ENCODE results near the gene NBAS.

Gene NBAS

DNA sequence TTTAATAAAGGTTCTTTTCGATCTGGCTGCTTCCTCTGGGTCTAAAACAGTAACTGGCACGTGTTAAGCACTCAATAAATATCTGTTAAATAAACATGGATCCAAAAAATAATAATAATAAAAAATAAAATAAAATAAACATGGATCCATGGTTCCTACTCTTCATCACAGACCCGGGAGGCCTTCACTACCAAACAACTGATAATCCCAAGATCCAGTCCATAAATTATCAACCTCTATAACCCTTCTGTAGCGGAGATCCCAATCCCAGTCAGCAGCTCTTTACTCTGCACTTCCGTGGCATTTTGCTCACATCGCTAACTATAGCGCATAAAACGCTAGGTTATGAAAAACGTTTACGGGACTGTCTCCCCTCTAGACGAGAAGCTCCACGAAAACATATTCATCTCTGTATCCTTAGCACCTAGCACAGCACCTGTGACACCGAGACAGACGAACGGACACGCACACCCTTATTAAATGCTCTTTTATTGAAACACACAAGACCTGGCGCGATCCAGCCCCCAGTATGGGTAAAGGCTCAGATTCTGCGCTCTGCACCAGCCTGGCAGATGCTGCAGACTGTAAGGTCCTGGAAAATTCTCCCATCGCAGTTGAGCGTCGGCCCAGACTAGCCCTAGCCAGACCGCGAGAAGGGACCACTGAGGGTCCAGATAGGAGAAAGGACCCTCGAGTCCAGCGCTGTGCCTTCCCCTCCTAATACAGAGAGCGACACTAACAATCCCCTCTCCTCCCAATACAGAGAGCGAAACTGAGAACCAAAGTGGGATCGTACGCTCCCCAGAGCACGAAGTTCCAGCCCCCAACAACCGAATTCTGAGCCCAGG is 770 bp downstream of the NBAS start:
- no peak for DNase-seq (ENCODE audit: low read depth)

DNA sequence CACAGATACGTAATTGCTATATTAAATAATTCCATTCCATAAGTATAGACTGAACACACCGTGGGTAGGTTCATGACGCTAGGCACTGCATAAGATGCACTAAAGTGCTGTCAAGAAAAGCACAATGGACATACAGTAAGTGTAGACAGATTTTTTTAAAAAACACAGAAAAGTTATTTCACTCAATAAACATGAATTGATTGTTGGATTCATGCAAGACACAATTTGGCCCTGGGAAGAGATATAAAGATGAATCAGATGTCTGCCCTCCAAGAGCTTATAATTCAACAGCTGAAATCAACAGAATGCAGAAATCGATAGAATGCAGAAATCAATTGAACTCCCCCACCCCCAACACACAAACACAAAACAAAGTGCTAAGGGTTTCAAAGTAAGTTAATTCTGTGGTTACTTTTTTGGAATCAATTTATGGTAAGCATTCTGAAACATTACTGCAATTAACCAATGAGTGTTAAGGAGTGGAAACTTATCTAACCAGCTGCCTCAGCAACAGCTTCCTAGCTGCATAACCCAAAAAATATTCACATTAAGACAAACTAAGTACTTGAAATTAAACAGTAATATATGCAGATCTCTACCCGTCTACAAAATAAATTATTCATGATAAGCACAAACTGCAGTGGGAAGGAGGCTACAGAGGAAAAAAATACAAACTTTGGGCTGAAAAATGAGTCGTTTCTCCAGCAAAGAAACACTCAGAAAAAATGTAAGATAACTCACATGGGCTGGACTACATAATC is 1.6 kb downstream of the NBAS start:
- peak overlapping the region; percentile 90 for H3K4me3 ChIP-seq (ENCODE audit: low read depth, low read length)
- TF ChIP-seq, protein P1, sequence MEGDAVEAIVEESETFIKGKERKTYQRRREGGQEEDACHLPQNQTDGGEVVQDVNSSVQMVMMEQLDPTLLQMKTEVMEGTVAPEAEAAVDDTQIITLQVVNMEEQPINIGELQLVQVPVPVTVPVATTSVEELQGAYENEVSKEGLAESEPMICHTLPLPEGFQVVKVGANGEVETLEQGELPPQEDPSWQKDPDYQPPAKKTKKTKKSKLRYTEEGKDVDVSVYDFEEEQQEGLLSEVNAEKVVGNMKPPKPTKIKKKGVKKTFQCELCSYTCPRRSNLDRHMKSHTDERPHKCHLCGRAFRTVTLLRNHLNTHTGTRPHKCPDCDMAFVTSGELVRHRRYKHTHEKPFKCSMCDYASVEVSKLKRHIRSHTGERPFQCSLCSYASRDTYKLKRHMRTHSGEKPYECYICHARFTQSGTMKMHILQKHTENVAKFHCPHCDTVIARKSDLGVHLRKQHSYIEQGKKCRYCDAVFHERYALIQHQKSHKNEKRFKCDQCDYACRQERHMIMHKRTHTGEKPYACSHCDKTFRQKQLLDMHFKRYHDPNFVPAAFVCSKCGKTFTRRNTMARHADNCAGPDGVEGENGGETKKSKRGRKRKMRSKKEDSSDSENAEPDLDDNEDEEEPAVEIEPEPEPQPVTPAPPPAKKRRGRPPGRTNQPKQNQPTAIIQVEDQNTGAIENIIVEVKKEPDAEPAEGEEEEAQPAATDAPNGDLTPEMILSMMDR (IDR thresholded peaks at IDR 0.05; ENCODE audit: control insufficient read depth, extremely low read depth, insufficient read depth): no peak
- no peak for DNase-seq (ENCODE audit: low read depth)

More for the DNA sequence above, 770 bp downstream of the NBAS start:
- H3K4me3 ChIP-seq (ENCODE audit: low read depth, low read length): peak overlapping the region; percentile 90
- TF ChIP-seq, protein P1 (IDR thresholded peaks at IDR 0.05; ENCODE audit: control insufficient read depth, extremely low read depth, insufficient read depth): no peak

DNA sequence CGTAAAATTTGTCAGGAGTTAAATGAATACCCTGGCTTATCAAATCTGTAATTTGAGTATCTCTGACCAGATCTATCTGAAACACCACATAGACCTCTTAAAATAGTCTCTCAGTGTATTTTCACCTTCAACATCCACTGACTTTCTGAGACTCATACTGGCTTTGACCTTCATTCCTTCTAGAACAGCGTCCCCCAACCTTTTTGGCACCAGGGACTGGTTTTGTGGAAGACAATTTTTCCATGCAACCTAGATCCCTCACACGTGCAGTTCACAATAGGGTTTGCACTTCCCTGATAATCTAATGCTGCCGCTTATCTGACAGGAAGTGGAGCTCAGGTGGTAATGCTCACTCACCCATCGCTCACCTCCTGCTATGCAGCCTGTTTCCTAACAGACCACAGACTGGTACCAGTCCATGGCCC is 3.2 kb downstream of the NBAS start:
- TF ChIP-seq, protein P1 (IDR thresholded peaks at IDR 0.05; ENCODE audit: control insufficient read depth, extremely low read depth, insufficient read depth): no peak
- no peak overlapping the region for H3K4me3 ChIP-seq (ENCODE audit: low read depth, low read length)
- DNase-seq (ENCODE audit: low read depth): no peak

DNA sequence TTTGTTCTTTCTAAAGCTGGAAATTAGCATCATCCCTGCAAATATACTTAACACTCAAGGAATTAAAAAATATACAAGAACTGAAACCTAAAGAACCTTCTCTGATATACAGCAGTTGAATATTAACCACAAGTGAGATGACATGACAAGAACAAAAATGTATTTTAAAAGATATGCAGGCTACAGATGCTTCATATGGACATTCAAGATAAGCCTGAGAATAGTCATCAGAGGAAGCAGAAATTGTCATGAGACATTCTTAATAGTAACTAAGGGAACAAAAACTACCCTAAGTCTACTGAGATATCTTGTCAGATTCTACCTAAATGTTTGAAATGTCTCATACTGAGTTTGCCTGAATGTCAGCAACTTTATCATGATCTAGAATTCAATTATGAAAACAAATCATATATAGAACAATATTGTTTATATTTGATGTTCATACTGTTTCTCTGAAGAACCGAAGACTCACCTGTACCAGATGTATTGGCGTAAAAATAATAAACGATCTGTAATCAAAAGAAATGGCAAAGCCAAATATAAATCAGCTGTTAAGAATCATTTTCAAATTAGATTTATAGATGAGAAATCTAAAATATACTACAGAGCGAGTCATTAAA is 4.7 kb downstream of the NBAS start:
- no peak for DNase-seq (ENCODE audit: low read depth)
- TF ChIP-seq, protein P1 (IDR thresholded peaks at IDR 0.05; ENCODE audit: control insufficient read depth, extremely low read depth, insufficient read depth): no peak
- no peak overlapping the region for H3K4me3 ChIP-seq (ENCODE audit: low read depth, low read length)

DNA sequence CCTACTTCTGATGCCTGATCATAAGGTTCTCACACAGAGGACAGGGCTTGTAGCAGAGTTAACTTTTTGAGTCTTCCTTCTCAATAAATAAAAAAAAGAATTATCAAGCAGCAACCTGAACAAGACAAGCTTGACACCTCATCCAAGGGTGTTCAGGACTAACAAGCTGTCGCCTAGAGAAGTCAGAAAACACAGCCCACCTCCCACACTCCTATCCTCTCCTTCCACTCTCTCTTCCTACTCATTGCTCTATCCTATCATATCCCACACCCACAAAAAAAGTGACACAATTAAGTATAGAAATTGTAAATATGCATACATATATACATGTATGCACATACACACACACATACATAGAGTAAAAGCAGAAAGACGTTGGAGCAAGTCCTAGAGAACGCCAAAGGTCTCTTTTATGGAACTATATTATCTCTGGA is 5.4 kb downstream of the NBAS start:
- no peak overlapping the region for H3K4me3 ChIP-seq (ENCODE audit: low read depth, low read length)
- DNase-seq (ENCODE audit: low read depth): no peak
- TF ChIP-seq, protein P1 (IDR thresholded peaks at IDR 0.05; ENCODE audit: control insufficient read depth, extremely low read depth, insufficient read depth): no peak

DNA sequence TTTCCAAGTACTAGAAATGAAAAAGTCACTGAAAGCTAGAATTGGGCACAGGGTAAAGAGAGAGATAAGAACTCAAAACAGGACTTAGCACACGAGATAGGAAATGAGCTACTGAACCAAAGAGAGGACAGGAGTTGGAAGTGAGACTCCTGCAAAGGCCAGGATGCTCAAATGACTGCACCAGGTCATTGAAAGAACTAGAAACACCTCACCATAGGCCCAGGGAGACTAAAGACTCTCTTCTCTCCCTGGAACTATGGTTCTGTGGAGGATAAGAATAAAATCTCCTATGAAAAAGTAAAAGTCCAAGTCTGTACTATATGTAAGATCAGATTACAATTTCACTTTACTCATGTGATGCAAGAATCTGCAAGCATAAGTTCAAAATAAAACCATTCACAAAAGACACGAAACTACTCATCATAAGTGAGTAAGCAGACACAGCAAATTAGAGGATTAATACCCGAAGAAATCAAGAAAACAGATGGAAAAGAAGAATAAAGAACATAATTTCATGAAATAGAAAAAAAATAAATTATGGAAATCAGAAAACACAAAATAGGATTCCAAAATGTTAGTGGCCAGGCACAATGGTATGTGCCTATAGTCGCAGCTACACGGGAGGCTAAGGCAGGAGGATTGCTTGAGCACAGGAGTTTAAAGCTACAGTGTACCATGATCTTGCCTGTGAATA is 6.5 kb downstream of the NBAS start:
- no peak for DNase-seq (ENCODE audit: low read depth)
- TF ChIP-seq, protein P1 (IDR thresholded peaks at IDR 0.05; ENCODE audit: control insufficient read depth, extremely low read depth, insufficient read depth): no peak

More for the DNA sequence above, 6.5 kb downstream of the NBAS start:
- no peak overlapping the region for H3K4me3 ChIP-seq (ENCODE audit: low read depth, low read length)
